ENCODE measurements around the gene TUSC2.

TUSC2 gene

DNA sequence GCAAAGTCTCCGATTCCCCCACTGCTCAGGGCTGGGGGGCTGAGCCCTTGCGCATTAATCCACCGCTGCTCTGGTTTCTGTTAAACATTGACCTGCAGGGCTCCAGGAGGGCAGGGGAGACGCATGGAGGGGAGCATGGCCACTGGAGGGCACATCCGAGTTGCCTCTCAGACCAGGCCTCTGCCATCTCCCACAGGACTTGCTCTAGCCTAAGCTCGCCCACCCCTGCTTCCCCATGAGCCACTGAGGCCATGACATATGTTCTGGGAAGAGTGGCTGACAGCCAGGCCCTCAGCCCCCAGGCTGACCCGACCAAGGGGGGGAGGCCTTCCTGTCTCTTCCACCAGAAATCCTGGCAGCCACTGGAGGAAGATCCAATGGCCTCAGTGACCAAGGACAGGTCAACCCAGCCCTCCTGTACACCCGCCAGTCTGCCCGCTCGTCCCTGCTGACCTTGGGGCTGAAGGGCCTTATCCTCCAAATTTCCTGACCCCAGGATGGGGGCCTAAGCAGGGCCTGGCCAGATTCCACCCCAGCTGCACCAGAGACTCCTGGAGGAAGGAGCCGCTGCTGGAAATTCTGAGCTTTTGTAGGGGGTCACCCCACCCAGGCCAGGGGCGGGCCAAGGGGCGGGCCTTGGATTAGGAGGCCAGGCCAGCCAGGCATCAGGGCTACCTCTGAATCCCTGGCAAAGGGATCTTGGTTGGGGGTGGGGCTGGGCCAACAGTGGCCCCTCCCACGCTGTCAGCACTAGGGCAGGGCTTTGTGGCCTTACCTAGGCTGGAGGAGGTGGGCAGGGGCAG is 24.8 kb downstream of the TUSC2 start, which contains the start of gene HYAL1:
Gene HYAL1 (minus strand): TSS at position 562 of the 803 bp plus-strand sequence. CDS start 618 bp downstream, outside the sequence.
- Histone ChIP-seq H2AFZ (ENCODE audit: low read depth, low read length, severe bottlenecking) (no peak within 1 kb of the TSS), H3K79me2 (ENCODE audit: insufficient read depth, low read length) (no peaks in the 10 kb centered on the region), H3K27me3 (ENCODE audit: low read length) (no peaks in the 10 kb centered on the region), H3K27ac (ENCODE audit: low read depth, low read length) (no peak within 1 kb of the TSS), H3K9me3 (ENCODE audit: insufficient read depth, low read length) (no peaks in the 10 kb centered on the region), H3K4me3 (ENCODE audit: insufficient read depth, low read length, poor library complexity, severe bottlenecking) (no peak within 1 kb of the TSS), H4K20me1 (ENCODE audit: low read depth, low read length) (no peaks in the 10 kb centered on the region), H3K9ac (ENCODE audit: low read length) (no peak within 1 kb of the TSS), H3K4me2 (ENCODE audit: low read depth, low read length, poor library complexity, severe bottlenecking) (no peak within 1 kb of the TSS), H3K36me3 (ENCODE audit: low read length) (no peaks in the 10 kb centered on the region), H3F3A (ENCODE audit: insufficient read depth) (no peaks in the 10 kb centered on the region), H3K9me2 (replicated peaks; ENCODE audit: insufficient read depth, low read length) (no peaks in the 10 kb centered on the region)
- TF ChIP-seq, protein P1, sequence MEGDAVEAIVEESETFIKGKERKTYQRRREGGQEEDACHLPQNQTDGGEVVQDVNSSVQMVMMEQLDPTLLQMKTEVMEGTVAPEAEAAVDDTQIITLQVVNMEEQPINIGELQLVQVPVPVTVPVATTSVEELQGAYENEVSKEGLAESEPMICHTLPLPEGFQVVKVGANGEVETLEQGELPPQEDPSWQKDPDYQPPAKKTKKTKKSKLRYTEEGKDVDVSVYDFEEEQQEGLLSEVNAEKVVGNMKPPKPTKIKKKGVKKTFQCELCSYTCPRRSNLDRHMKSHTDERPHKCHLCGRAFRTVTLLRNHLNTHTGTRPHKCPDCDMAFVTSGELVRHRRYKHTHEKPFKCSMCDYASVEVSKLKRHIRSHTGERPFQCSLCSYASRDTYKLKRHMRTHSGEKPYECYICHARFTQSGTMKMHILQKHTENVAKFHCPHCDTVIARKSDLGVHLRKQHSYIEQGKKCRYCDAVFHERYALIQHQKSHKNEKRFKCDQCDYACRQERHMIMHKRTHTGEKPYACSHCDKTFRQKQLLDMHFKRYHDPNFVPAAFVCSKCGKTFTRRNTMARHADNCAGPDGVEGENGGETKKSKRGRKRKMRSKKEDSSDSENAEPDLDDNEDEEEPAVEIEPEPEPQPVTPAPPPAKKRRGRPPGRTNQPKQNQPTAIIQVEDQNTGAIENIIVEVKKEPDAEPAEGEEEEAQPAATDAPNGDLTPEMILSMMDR (IDR thresholded peaks at IDR 0.05; ENCODE audit: insufficient read depth, low read length, poor library complexity, severe bottlenecking) = no peak
- no peak for TF ChIP-seq EZH2phosphoT487 (conservative IDR thresholded peaks at IDR 0.05; ENCODE audit: low read length)

DNA sequence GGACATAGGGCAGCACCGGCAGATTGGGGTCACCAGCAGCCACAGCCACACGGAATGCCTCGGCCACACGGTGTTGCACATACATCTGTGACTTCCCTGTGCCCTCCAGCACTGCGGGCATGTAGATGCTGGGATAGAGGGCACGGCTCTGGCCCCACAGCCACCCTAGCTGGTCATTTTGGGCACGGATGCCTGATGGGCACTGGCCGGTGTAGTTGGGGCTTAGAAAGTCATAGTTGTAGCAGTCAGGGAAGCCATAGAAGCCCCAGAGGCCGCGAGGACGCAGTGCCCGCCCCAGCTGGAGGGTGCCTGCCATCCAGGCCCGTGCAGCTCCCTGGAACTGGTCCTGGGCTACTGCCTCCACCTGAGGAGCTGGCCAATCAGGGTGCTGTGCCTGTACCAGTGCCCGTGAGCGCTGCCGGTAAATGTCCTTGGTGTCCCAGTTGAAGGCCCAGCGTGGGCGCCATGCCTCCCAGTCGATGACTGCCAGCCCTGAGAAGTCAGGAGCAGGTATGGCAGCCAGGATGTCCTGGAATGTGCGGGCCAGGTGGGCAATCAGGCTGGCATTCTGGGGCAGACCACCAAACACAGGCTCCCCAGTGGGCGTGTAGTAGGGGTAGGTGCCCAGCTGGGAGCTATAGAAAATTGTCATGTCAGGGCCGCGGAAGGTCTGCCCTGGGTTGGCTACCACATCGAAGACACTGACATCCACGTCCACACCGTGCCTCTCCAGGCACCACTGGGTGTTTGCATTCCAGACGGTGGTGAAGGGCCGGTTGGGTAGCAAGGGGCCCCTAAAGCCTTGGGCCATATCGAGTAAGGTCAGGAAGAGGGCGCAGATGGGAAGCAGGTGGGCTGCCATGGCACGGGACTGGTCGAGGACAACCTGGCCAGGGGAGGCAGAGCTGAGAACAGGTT is 25.7 kb downstream of the TUSC2 start:
- Histone ChIP-seq H3F3A (ENCODE audit: insufficient read depth) (no peaks in the 10 kb centered on the region), H3K9me2 (replicated peaks; ENCODE audit: insufficient read depth, low read length) (no peaks in the 10 kb centered on the region), H3K27me3 (ENCODE audit: low read length) (no peaks in the 10 kb centered on the region), H3K36me3 (ENCODE audit: low read length) (no peaks in the 10 kb centered on the region), H2AFZ (ENCODE audit: low read depth, low read length, severe bottlenecking) (no peak overlapping the region), H3K27ac (ENCODE audit: low read depth, low read length) (no peak overlapping the region), H3K4me2 (ENCODE audit: low read depth, low read length, poor library complexity, severe bottlenecking) (no peak overlapping the region), H3K9me3 (ENCODE audit: insufficient read depth, low read length) (no peaks in the 10 kb centered on the region), H3K79me2 (ENCODE audit: insufficient read depth, low read length) (no peaks in the 10 kb centered on the region), H3K4me3 (ENCODE audit: insufficient read depth, low read length, poor library complexity, severe bottlenecking) (no peak overlapping the region), H3K9ac (ENCODE audit: low read length) (no peak overlapping the region), H4K20me1 (ENCODE audit: low read depth, low read length) (no peaks in the 10 kb centered on the region)
- TF ChIP-seq EZH2phosphoT487 (conservative IDR thresholded peaks at IDR 0.05; ENCODE audit: low read length) = no peak
- TF ChIP-seq, protein P1 (IDR thresholded peaks at IDR 0.05; ENCODE audit: insufficient read depth, low read length, poor library complexity, severe bottlenecking) = no peak

DNA sequence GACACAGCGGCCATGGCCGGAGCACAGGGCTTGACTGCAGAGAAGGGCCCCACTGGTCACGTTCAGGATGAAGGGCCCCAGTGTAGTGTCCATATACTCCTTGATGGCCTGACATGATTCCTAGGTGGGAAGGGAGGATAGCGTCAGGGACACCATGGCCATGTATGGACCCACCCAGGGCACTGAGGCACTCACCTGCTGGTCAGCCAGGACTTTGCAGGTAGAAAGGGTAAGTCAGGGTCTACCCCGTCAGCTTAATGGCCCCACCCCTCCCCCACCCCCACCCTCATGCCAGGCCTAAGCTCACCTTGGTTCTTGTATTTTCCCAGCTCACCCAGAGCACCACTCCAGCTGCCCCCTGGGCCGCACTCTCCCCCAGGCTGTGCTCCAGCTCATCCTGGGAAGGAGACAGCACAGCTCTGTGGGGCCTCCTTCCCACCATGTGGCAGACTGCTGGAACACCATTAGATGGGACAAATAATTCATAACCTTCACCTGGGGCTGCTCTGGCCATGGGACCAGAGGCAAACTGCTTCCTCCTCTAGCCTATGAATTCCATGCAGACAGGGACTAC is 27.3 kb downstream of the TUSC2 start:
- no peaks in the 10 kb centered on the region for H3K9me3 ChIP-seq (ENCODE audit: insufficient read depth, low read length)
- H3K4me3 ChIP-seq (ENCODE audit: insufficient read depth, low read length, poor library complexity, severe bottlenecking) = no peak overlapping the region
- H3K79me2 ChIP-seq (ENCODE audit: insufficient read depth, low read length) = no peaks in the 10 kb centered on the region
- no peaks in the 10 kb centered on the region for H3F3A ChIP-seq (ENCODE audit: insufficient read depth)
- H4K20me1 ChIP-seq (ENCODE audit: low read depth, low read length) = no peaks in the 10 kb centered on the region
- no peaks in the 10 kb centered on the region for H3K36me3 ChIP-seq (ENCODE audit: low read length)
- no peaks in the 10 kb centered on the region for H3K9me2 ChIP-seq (replicated peaks; ENCODE audit: insufficient read depth, low read length)
- H3K9ac ChIP-seq (ENCODE audit: low read length) = 0 out of 2 replicates have a peak overlapping the region, but pooled peaks have one; percentile 66
- no peak overlapping the region for H3K27ac ChIP-seq (ENCODE audit: low read depth, low read length)
- no peaks in the 10 kb centered on the region for H3K27me3 ChIP-seq (ENCODE audit: low read length)
- H2AFZ ChIP-seq (ENCODE audit: low read depth, low read length, severe bottlenecking) = no peak overlapping the region
- TF ChIP-seq, protein P1 (IDR thresholded peaks at IDR 0.05; ENCODE audit: insufficient read depth, low read length, poor library complexity, severe bottlenecking) = no peak
- no peak for TF ChIP-seq EZH2phosphoT487 (conservative IDR thresholded peaks at IDR 0.05; ENCODE audit: low read length)
- H3K4me2 ChIP-seq (ENCODE audit: low read depth, low read length, poor library complexity, severe bottlenecking) = no peak overlapping the region

All from SU-DHL-6 (cell line).